ACHN (cell line): ENCODE data around the gene ARHGAP42.
"Not testable (repeated sequence)": the region's sequence is repeated elsewhere in the genome, so short reads cannot be mapped to it uniquely, and the experiment has no call there.

Experiments used
- DNase-seq: peaks from one replicate; pipeline ENCODE4 v3.0.0-alpha.2; 2015
- in situ Hi-C: cut with HindIII; loops from 2 replicates; pipeline ENCODE4 v1.10.0; 2017; ENCODE audit warnings: low sequenced_read_pairs, low pct_ligation_motif_present, low pct_unique_long_range_greater_than_20kb

The ARHGAP42 gene

DNA sequence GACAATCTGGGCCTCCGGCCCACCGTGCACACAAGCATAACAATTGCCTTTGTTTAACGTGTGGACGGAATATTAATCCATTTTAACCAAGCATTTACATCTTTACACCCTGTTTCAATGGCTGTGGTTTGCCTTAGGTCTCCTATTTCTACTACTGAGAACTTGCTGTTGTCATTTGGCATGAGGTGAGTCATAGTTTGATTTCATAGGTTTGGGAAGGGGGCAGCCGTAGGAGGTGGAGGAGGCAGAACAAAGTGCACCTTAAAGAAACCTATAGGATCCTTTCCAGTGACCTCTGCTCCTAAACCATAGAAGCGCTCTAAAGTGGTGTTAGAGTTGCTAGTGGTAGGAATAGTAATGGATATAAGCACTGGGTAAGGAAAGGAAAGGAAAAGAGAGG is 59.4 kb downstream of the ARHGAP42 start:
- in situ Hi-C loops: no loop called here
- DNase-seq: no peak

DNA sequence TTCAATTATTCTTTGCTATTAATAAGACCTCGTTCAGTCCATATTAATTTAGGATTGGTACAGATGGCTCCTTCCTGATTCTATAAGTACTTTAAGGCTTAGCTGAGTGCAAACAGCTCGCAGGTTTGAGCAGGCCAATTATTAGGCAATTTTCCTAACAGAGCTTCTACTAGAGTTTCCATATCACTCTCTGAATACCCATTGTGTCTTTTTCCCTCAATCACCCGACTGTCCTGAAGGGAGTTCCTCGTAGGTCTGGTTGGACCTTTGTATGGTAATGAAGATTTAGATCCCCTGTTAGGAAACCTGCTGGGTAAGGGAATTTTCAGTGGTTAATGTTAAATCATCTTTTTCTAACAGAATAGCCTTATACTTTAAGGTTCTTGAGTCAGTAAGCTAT is 61.1 kb downstream of the ARHGAP42 start:
- DNase-seq: no peak
- in situ Hi-C loops: no loop called here

GRCh38 chr11:100749887-100750565 is 62.9 kb downstream of the ARHGAP42 start:
- in situ Hi-C loops, DNase-seq: not testable (repeated sequence)

DNA sequence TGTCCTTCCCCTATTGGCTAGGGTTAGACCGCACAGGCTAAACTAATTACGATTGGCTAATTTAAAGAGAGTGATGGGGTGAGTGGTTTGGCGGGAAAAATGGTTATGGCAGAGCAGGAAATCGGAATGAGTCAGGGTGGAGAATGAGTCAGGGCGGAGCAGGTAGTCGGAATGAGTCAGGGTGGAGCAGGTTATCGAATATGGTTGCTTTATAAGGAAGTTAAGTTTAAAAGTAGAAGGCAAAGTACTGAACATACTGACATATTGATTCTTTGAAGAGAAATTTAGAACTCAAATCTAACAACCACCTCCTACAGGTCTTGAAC is 63.4 kb downstream of the ARHGAP42 start:
- in situ Hi-C loops, DNase-seq: not testable (repeated sequence)

DNA sequence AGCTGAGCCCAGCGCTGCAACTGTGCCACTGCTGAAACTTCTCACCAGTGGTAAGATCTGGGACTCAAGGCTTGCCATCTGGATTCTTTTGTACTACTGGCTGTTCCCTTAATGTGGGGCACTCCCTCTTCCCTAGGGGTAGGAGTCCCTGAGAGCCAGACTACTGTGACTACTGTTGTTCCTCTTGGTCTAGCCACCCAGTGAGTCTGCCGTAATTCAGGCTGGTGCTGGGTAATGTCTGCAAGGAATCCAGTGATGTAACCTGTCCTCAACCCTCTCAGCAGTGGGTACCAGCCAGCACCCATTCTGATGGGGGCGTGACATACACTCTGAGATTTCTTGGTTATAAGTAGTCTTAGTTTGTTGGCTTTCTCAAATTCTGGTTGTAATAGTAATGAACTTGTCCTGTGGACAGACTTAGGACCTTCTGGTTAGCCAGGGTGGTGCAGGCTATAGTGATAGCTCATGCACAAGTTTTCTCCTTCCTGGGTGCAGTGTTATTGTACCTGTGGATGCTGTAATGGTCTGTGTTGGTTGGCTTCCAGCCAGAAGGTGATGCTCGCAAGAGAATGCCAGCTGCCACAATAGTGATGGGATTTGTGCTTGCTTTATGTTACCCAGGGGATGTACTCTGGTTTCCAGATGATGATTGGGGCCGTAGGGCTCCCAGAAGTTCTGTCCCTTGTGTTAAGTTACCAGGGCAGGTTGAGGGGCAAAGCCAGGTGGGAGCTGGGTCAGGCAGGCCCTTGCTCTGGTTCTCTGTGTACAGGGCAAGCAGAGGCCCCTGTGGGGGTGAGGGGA is 65.5 kb downstream of the ARHGAP42 start:
- in situ Hi-C loops: no loop called here
- DNase-seq: no peak

DNA sequence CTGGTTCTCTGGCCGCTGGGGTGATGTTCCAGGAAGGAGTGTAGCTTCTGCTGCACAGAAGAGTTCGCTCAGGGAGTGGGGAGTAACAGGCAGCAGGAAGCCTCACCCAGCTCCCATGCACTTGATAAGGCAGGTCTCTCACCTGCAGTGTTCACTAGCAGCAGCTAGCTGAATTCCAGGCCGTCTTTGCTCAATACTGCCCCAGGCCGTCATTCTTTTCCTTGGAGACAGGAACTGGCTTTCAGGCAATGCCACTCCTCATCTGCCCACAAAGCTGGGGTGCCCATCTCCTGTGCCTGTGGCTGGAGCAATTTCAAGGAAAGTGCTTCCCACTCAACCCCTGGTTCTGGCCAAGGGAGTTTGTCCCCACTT is 66.1 kb downstream of the ARHGAP42 start:
- in situ Hi-C loops: no loop called here
- no peak for DNase-seq

DNA sequence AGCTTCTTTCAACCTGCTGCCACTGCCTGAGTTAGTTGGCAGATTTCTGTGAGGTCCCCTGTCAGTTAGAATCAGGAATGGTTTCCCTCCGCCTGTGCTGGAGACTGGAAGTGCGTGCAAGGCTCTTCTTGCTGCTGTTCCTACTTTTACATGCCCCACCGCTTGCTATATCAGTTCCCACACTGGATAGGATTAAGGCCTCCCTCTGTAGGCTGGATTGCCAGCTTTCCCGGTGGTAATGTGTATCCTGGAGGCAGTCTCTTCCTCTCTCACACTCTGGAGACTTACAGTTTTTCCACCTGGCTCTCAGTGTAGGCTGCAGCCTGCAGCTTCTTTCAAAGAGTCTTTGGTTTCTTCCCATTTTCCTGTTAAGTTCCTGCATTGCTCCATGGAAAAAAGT is 66.5 kb downstream of the ARHGAP42 start:
- in situ Hi-C loops: no loop called here
- no peak for DNase-seq

- DNase-seq: no peak
- in situ Hi-C loops: no loop called here
Measured at GRCh38 chr11:100756559-100756958, 69.5 kb downstream of the ARHGAP42 start.

DNA sequence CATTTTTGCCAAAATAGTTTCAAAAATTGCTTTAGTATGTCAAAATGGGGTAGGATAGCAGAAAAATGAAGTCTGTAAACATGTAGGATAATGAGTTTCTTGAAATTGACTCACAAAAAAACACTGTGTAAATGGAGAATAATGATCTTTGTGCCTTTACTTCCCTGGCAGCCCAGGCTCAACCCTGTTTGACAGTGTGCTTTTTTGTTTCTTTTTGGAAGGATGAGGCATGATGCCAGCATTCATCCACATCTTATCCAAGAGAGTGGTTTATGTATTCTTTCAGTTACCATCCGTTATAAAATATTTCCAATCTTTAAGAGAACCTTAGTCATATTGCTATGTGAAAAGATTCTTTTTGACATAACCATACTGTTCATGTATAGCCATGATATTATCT is 70.6 kb downstream of the ARHGAP42 start:
- in situ Hi-C loops: no loop called here
- no peak for DNase-seq

- in situ Hi-C loops: no loop called here
- no peak for DNase-seq
Measured at GRCh38 chr11:100759106-100759505, 72.0 kb downstream of the ARHGAP42 start.

GRCh38 chr11:100759856-100760255 is 72.8 kb downstream of the ARHGAP42 start:
- DNase-seq: no peak
- in situ Hi-C loops: no loop called here

- in situ Hi-C loops: no loop called here
- no peak for DNase-seq
Measured at GRCh38 chr11:100760744-100761143, 73.7 kb downstream of the ARHGAP42 start.

DNA sequence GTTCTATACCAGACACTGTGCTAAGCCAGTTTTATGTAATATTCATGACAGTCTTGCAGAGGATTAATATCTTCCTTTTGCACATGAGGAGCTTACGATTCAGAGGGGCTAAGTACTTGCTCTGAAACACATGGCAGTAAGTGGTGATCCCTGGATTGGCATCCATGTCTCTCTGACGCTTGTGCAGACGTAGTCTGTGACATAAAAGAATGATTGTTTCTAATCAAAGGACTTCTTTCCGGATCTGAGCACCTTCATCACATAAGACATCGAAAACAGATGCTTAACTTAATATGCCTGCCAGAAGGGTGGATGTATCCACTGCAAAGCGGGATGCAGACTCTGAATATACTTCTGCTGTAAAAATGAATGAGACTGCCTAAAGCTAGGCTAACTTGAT is 74.8 kb downstream of the ARHGAP42 start:
- in situ Hi-C loops: no loop called here
- no peak for DNase-seq

DNA sequence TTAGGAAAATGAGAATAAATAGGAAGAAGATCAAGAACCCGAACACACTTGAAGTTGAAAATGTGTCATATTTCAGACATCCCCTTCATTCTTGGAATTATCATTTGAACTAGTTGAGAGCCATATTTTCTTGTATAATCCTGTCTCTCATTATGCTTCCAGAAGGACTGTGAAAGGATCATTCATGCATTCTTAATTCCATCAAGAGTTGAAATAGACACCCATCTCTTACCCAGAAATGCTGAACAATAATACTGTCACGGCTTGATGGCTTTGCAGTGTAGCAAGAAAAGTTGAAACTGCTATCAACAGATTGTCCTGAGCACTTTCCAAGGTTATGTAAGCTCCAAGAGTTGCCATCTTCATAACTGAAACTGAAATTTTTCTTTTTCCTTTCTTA is 79.7 kb downstream of the ARHGAP42 start:
- DNase-seq: no peak
- in situ Hi-C loops: no loop called here

DNA sequence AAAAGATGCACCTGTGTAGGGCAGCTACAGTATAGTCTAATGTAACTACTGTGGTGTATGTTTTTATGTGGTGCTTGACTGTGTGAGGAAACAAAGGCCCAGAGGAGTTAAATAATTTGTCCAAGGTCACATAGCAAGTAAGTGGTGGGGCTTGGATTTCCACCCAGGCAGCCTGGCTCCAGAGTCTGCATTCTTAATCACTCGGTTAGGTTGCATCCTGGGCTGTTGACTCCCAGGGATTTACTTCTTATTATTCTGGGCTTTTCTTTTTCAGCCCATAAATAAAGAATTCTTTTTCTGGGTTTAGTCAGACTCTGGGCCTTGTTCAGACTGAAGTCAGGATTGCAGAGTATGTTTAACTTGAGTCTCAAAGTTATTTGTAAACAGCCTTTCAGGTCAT is 82.1 kb downstream of the ARHGAP42 start:
- in situ Hi-C loops: no loop called here
- DNase-seq: no peak

- in situ Hi-C loops: no loop called here
- DNase-seq: no peak
Measured at GRCh38 chr11:100769617-100770016, 82.5 kb downstream of the ARHGAP42 start.

DNA sequence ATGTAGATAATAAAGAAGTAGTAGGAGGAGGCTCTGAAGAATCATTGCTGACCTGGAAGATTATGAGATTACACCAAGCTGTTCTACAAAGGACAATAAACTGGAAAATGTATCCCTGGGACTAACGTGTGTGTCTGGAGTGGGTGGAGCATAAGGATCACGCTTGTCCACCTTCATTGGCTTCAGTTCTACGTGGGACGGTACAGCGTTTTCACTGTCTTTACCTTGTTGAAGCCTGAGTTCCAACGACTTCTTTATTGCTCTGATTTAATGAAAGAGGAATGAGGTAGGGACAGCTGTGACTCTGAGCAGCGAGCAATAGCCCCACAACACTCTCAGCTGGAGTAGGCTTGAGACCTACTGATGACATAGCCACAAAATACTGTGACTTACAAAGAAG is 87.0 kb downstream of the ARHGAP42 start:
- in situ Hi-C loops: no loop called here

GRCh38 chr11:100774859-100775258 is 87.8 kb downstream of the ARHGAP42 start:
- in situ Hi-C loops: no loop called here

More for the DNA sequence above, 87.0 kb downstream of the ARHGAP42 start:
- DNase-seq: no peak

DNA sequence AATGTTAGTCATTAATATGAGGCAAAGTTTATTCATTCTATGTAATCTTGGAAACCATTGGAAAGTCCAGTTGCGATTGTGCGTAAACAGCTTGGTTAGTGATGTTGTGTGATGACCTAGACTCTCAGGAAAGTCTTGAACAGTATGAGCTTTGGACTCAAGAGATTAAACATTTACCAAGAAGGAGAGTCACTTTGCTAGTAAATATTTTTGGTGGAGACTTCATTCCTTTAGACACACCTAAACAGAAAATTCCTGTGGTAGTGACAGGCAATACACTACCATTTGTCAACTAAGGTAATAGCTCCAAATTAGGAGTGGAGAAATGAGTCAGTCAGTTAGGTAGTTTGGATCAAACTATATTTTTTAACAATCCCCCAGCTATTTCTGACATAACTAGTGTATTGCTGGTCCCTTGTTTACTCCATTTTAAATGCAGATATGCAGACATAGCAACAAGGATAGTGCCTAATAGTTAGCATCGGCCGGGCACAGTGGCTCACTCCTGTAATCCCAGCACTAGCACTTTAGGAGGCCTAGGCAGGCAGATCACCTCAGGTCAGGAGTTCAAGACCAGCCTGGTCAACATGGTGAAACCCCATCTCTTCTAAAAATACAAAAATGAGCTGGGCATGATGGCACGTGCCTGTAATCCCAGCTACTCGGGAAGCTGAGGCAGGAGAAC is 89.3 kb downstream of the ARHGAP42 start:
- DNase-seq: peak; percentile 85
- in situ Hi-C loops: no loop called here

More at GRCh38 chr11:100774859-100775258, 87.8 kb downstream of the ARHGAP42 start:
- DNase-seq: no peak

GRCh38 chr11:100777103-100777502 is 90.0 kb downstream of the ARHGAP42 start:
- peak; percentile 47 for DNase-seq
- in situ Hi-C loops: no loop called here
